H9 (cell line): ENCODE results near the gene KLHL3. TPM values are rescaled to one million over a fixed set of nuclear protein-coding genes. Genes with fewer than 3 reads are reported as not detected.

Experiments used
- DNase-seq: peaks from one replicate; pipeline ENCODE4 v3.0.0-alpha.2; 2017
- H2AFZ ChIP-seq: one replicate; pipeline ENCODE4 v1.6.1; 2013; ENCODE audit warnings: mild to moderate bottlenecking, low read length, control low read depth, moderate library complexity
- H2AK5ac ChIP-seq: 2 replicates; pipeline ENCODE4 v1.6.1; 2013; ENCODE audit warnings: low read length, control low read depth, mixed read lengths; ENCODE audit not compliant: insufficient read length
- H2BK120ac ChIP-seq: one replicate; pipeline ENCODE4 v1.6.1; 2013; ENCODE audit warnings: low read depth, mild to moderate bottlenecking, low read length, control low read depth, inconsistent platforms; ENCODE audit not compliant: poor library complexity, severe bottlenecking
- H2BK12ac ChIP-seq: 2 replicates; pipeline ENCODE4 v1.6.1; 2013; ENCODE audit warnings: low read length, control low read depth, mixed read lengths, low read depth; ENCODE audit not compliant: insufficient read length
- H2BK15ac ChIP-seq: 2 replicates; pipeline ENCODE4 v1.6.1; 2013; ENCODE audit warnings: low read depth, low read length, control low read depth
- H2BK20ac ChIP-seq: one replicate; pipeline ENCODE4 v1.6.1; 2013; ENCODE audit warnings: low read depth, mild to moderate bottlenecking, low read length, control low read depth, inconsistent platforms; ENCODE audit not compliant: poor library complexity, severe bottlenecking
- H2BK5ac ChIP-seq: 2 replicates; pipeline ENCODE4 v1.6.1; 2013; ENCODE audit warnings: low read length, control low read depth, mixed read lengths; ENCODE audit not compliant: insufficient read length
- H3K14ac ChIP-seq: 2 replicates; pipeline ENCODE4 v1.6.1; 2013; ENCODE audit warnings: low read length, control low read depth; ENCODE audit not compliant: insufficient read depth
- H3K18ac ChIP-seq: 2 replicates; pipeline ENCODE4 v1.6.1; 2013; ENCODE audit warnings: low read depth, mild to moderate bottlenecking, mixed read lengths, low read length, control low read depth; ENCODE audit not compliant: insufficient read length
- H3K23ac ChIP-seq: 2 replicates; pipeline ENCODE4 v1.6.1; 2013; ENCODE audit warnings: low read length, control low read depth, mixed read lengths, low read depth; ENCODE audit not compliant: insufficient read length
- H3K23me2 ChIP-seq: 2 replicates; pipeline ENCODE4 v1.6.1; 2013; ENCODE audit warnings: low read depth, mild to moderate bottlenecking, mixed read lengths, low read length, control low read depth; ENCODE audit not compliant: insufficient read length, poor library complexity, severe bottlenecking
- H3K27ac ChIP-seq: 2 replicates; pipeline ENCODE4 v1.5.1; 2013; ENCODE audit warnings: low read length, control low read depth, mixed read lengths, low read depth; ENCODE audit not compliant: insufficient read length
- H3K27me3 ChIP-seq: 2 replicates; pipeline ENCODE4 v1.6.1; 2013; ENCODE audit warnings: low read length, control low read depth, inconsistent platforms; ENCODE audit not compliant: insufficient read depth
- H3K4ac ChIP-seq: 2 replicates; pipeline ENCODE4 v1.6.1; 2013; ENCODE audit warnings: low read depth, mild to moderate bottlenecking, control low read depth, inconsistent platforms, low read length, moderate library complexity
- H3K4me1 ChIP-seq: 2 replicates; pipeline ENCODE4 v1.6.1; 2013; ENCODE audit warnings: low read length, control low read depth, inconsistent platforms; ENCODE audit not compliant: insufficient read depth
- H3K4me2 ChIP-seq: 2 replicates; pipeline ENCODE4 v1.6.1; 2013; ENCODE audit warnings: low read length, control low read depth, mixed read lengths; ENCODE audit not compliant: insufficient read length, insufficient read depth
- H3K56ac ChIP-seq: 2 replicates; pipeline ENCODE4 v1.6.1; 2013; ENCODE audit warnings: low read depth, mild to moderate bottlenecking, mixed read lengths, low read length, control low read depth; ENCODE audit not compliant: insufficient read length
- H3K79me1 ChIP-seq: 2 replicates; pipeline ENCODE4 v1.6.1; 2013; ENCODE audit warnings: low read depth, mild to moderate bottlenecking, moderate library complexity, low read length, control low read depth, inconsistent platforms; ENCODE audit not compliant: insufficient read depth, poor library complexity, severe bottlenecking
- H3K79me2 ChIP-seq: 2 replicates; pipeline ENCODE4 v1.6.1; 2013; ENCODE audit warnings: low read length, control low read depth, inconsistent platforms; ENCODE audit not compliant: insufficient read depth
- H3K9ac ChIP-seq: 2 replicates; pipeline ENCODE4 v1.6.1; 2013; ENCODE audit warnings: low read length, control low read depth, mixed read lengths; ENCODE audit not compliant: insufficient read length; ENCODE audit errors: extremely low read depth
- H3K9me3 ChIP-seq: one replicate; pipeline ENCODE4 v1.6.1; 2013; ENCODE audit warnings: low read depth, low read length, inconsistent platforms; ENCODE audit not compliant: control insufficient read depth
- H3T11ph ChIP-seq: one replicate; pipeline ENCODE4 v1.6.1; 2013; ENCODE audit warnings: mild to moderate bottlenecking, low read length, control low read depth, inconsistent platforms
- H4K20me1 ChIP-seq: one replicate; pipeline ENCODE4 v1.6.1; 2013; ENCODE audit not compliant: control insufficient read depth, insufficient read length, insufficient read depth
- H4K5ac ChIP-seq: 2 replicates; pipeline ENCODE4 v1.6.1; 2013; ENCODE audit warnings: low read depth, mild to moderate bottlenecking, mixed read lengths, low read length, control low read depth; ENCODE audit not compliant: insufficient read length
- H4K8ac ChIP-seq: replicated peaks from 2 replicates; pipeline ENCODE4 v1.6.1; 2013; ENCODE audit warnings: low read length, control low read depth, mixed read lengths, low read depth; ENCODE audit not compliant: insufficient read length
- H4K91ac ChIP-seq: 2 replicates; pipeline ENCODE4 v1.6.1; 2013; ENCODE audit warnings: low read depth, mild to moderate bottlenecking, moderate library complexity, mixed read lengths, low read length, control low read depth; ENCODE audit not compliant: insufficient read length
- H3K27ac Mint-ChIP-seq, 3 experiments: 2 replicates in 2 of 3; 3 replicates in 1 of 3; pipeline ENCODE4 v1.8.0; 2020 to 2021; ENCODE audit warnings: mixed read lengths in 3 of 3, mild to moderate bottlenecking in 1 of 3, moderate library complexity in 1 of 3
- H3K27me3 Mint-ChIP-seq: 2 replicates; pipeline ENCODE4 v1.8.0; 2021; ENCODE audit warnings: low read depth, mild to moderate bottlenecking, moderate library complexity, mixed read lengths
- H3K36me3 Mint-ChIP-seq, 3 experiments: 2 replicates in 2 of 3; 3 replicates in 1 of 3; pipeline ENCODE4 v1.8.0; 2020 to 2021; ENCODE audit warnings: low read depth in 3 of 3, mixed read lengths in 3 of 3; ENCODE audit not compliant: insufficient read depth in 1 of 3
- H3K4me1 Mint-ChIP-seq, 2 experiments: 2 replicates each; pipeline ENCODE4 v1.8.0; 2020; ENCODE audit warnings: mixed read lengths in 2 of 2
- H3K4me3 Mint-ChIP-seq, 2 experiments: 2 replicates in 1 of 2; 3 replicates in 1 of 2; pipeline ENCODE4 v1.8.0; 2020 to 2021; ENCODE audit warnings: mild to moderate bottlenecking in 2 of 2, mixed read lengths in 2 of 2, moderate library complexity in 1 of 2
- H3K9me3 Mint-ChIP-seq, 2 experiments: 2 replicates in 1 of 2; 3 replicates in 1 of 2; pipeline ENCODE4 v1.8.0; 2020; ENCODE audit warnings: mild to moderate bottlenecking in 2 of 2, mixed read lengths in 2 of 2, moderate library complexity in 1 of 2
- CTCF ChIP-seq: fragments of 200-600 bp; sonication (generic); conservative IDR thresholded peaks from 3 replicates; pipeline ENCODE4 v1.8.0; 2021; ENCODE audit warnings: antibody characterized with exemption, mild to moderate bottlenecking
- WGBS: extraction: QIAGEN DNeasy Blood & Tissue Kit; methylation state at CpG from one replicate; pipeline ENCODE4 v1.1.7; 2013; ENCODE audit warnings: missing lambda C conversion rate, low lambda C conversion rate, mixed read lengths; ENCODE audit not compliant: insufficient read length; ENCODE audit errors: extremely low coverage; 5-methylcytosine and 5-hydroxymethylcytosine counted together
- total RNA-seq: library from RNA; stranded (reverse); gene quantifications from 2 replicates; pipeline ENCODE4 v1.2.1, GENCODE V29; 2021

KLHL3 gene
- total RNA-seq, 1 experiment from 2014 or later, result 12.8 TPM

- no peaks in the 10 kb centered on the region for H3K27me3 ChIP-seq
- TF ChIP-seq CTCF, result no peak
- no peaks in the 10 kb centered on the region for H3K79me2 ChIP-seq
- H3K14ac ChIP-seq, result no peak overlapping the region
- H2AK5ac ChIP-seq, result no peak overlapping the region
- H3K4me1 ChIP-seq, result no peaks in the 10 kb centered on the region
- no peak overlapping the region for H3T11ph ChIP-seq
- no peak overlapping the region for H4K5ac ChIP-seq
- no peaks in the 10 kb centered on the region for H3K4me1 Mint-ChIP-seq
- H3K4me2 ChIP-seq, result no peak overlapping the region
- H4K91ac ChIP-seq, result no peak overlapping the region
- H2BK20ac ChIP-seq, result no peak overlapping the region
- H2BK15ac ChIP-seq, result no peak overlapping the region
- no peak overlapping the region for H3K9ac ChIP-seq
- no CpG with 5 or more reads among the region's 2 CpGs for WGBS
- no peaks in the 10 kb centered on the region for H3K9me3 ChIP-seq
- H3K23me2 ChIP-seq, result no peaks in the 10 kb centered on the region
- no peaks in the 10 kb centered on the region for H4K20me1 ChIP-seq
- H3K27ac Mint-ChIP-seq, result no peak overlapping the region
- H2BK12ac ChIP-seq, result no peak overlapping the region
- H2BK5ac ChIP-seq, result no peak overlapping the region
- no peak overlapping the region for H2BK120ac ChIP-seq
- H3K36me3 Mint-ChIP-seq, result peaks cover 24 to 34% (median 31%) of the 10 kb centered on the region in 3 experiments
- H3K27me3 Mint-ChIP-seq, result no peaks in the 10 kb centered on the region
- H3K23ac ChIP-seq, result no peak overlapping the region
- peaks cover 14 to 16% of the 10 kb centered on the region in 2 experiments for H3K9me3 Mint-ChIP-seq
- DNase-seq, result no peak
- H4K8ac ChIP-seq, result no peak overlapping the region
- no peak overlapping the region for H2AFZ ChIP-seq
- H3K27ac ChIP-seq, result no peak overlapping the region
- H3K56ac ChIP-seq, result no peak overlapping the region
- no peak overlapping the region for H3K18ac ChIP-seq
- no peak overlapping the region for H3K4me3 Mint-ChIP-seq
- H3K4ac ChIP-seq, result no peak overlapping the region
- H3K79me1 ChIP-seq, result peaks cover 2% of the 10 kb centered on the region
These were observed 21.4 kb downstream of the KLHL3 start for GRCh38 chr5:137714494-137714893.
